ENCODE results near the gene ZNF618.
"Not testable (repeated sequence)": the region's sequence is repeated elsewhere in the genome, so short reads cannot be mapped to it uniquely, and the experiment has no call there.

The ZNF618 gene

DNA sequence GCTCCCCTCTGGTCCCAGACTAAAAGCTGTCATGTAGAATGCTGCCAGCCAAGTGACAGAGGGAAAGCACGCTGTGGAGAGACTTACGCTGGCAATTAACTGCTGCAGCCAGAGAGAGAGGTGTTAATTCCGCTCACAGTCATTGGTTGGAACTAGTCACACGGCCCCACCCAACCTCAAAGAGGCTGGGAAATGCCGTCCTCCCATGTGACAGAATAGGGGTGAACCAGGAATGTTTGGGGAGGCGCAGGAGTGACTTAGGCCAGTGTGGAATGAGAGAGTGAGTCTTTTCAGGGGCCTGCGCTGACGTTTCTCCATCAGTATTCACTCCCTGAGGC, 114.4 kb downstream of the ZNF618 start:
- DNase-seq: no peak

DNA sequence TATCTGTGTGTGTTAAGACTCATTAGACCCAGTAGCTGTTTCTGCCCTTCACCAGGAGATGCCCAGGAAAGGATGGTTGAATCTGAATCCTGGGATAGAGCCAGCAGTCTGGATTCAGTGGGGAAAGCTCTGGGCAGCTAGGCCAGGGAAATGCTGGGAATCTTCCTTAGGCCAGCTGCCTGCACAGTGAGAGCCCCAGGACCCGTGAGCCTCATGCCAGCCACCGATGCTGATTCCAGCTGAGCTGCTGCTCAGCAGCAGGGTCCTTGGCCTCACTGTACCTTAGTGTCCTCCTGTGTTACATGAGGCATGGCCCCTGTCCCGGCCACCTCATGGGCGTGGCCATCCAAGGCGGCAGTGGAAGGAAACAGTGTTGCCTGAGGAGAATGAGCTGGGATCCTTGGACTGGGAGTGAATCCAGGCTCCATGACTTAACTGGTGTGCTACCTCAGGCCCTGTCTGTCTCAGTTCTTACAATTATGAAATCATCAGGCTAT, 114.9 kb downstream of the ZNF618 start:
- DNase-seq: no peak

GRCh38 chr9:113991714-113992113, 115.6 kb downstream of the ZNF618 start:
- no peak for DNase-seq

DNA sequence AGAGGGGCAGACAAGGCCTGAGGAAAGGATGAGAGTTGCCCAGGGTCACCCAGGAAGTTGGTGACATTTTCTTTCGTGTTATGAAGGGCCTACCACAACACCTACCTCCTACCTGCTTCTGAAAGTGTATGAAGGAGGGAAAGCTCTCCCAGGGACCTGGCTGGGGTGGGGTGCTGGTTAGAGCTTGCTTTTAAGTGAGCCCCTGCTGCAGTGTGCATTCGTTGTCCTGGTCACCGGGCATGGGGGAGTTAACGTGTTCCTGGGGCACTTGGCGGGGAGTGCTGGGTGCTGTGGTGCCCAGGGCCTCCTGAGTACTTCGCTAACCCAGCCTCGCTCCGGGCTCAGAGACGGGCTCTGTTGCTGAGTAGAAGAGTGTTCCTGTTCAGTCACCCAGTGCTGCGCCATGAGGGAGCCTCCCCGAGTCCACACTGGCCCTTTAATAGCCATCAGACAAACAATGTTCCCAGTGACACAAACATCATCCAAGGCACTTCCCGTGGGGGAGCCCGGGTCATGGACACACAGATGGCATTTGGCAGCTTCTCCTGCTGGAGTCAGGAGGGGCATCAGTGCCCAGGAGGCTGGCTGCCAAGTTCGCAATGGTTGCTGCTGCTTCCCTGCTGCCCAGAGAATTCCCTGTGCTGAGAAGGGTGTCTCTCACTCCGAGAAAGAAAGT, 116.3 kb downstream of the ZNF618 start:
- peak; percentile 84 for DNase-seq

DNA sequence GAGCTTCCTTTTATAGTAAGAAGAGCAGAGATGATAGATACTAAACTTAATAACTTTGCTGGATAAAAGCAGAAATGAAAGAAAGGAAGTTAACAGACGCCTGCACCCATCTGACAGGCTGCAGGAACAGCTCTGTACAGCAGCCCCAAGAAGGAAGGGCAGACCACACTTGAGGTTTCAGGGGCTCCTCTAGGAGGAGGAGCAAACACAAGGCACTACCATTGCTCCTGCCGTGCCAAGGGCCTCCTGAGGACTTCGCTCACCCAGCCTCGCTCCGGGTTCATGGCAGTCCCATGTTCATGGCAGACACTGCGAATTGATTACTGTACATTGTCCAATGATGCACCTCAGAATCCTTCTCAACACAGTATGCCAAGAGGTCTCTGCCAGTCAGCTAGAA, 116.9 kb downstream of the ZNF618 start:
- no peak for DNase-seq

DNA sequence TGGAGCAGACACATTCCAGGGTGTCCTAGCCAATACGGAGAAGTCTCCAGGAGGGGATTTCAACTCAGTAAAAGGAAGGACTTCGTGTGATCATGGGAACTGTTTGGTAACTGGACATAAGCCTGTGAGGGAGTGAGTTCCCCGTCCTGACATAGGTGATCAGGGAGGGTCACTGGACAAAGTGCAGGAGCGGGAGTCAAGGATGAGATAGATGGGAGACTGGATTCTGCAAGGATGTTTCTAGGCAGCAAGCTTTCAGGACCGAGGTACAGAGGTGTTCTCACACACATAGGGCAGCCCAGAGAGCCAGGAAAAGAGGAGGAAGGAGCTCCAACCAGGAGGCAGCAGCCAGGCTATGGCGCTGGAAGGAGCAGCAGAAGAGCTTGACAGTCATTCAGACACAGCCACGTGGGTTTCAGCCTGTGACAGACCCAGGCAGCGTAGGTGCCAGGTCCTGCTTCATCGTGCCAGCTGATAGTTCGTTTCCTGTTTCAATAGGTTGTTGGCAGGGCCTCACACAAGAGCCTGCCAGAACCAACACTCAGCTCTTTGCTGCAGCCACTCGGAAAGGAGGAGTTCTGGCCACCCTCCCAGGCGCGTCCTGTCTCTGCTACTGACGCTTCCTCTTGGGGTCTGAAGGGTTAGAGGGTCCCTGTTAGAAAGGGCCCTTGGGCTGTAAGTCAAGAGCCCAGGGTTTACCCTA, 117.9 kb downstream of the ZNF618 start:
- DNase-seq: peak; percentile 96

GRCh38 chr9:113995401-113995800, 119.3 kb downstream of the ZNF618 start:
- DNase-seq: no peak

GRCh38 chr9:113995963-113996362, 119.9 kb downstream of the ZNF618 start:
- DNase-seq: peak; percentile 12

DNA sequence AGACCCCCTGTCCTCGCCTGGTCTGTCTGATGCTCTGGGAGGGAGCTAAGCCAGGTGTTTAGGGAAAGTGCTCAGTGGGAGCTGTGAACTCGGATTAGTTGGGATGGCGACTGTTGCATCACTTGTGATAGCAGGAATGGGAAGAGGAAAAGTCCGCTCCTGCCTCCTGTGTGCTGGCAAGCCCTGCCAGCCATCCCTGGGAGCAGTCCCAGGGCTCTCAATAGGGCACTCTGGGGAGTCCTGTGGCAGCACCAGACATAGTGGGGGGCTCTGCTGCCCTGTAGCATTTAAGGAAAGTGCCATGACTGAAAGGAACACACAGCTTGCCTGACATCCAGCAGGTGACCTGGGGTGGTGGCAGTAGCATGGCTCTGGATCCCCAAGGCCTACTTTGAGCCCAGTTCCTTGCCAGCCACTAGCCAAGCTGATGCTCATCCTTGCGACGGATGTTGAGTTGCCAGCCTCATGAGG, 120.5 kb downstream of the ZNF618 start:
- no peak for DNase-seq

- DNase-seq: not testable (repeated sequence)
Measured at GRCh38 chr9:113997064-113997463, 121.0 kb downstream of the ZNF618 start.

GRCh38 chr9:113997610-113998009, 121.5 kb downstream of the ZNF618 start:
- no peak for DNase-seq

DNA sequence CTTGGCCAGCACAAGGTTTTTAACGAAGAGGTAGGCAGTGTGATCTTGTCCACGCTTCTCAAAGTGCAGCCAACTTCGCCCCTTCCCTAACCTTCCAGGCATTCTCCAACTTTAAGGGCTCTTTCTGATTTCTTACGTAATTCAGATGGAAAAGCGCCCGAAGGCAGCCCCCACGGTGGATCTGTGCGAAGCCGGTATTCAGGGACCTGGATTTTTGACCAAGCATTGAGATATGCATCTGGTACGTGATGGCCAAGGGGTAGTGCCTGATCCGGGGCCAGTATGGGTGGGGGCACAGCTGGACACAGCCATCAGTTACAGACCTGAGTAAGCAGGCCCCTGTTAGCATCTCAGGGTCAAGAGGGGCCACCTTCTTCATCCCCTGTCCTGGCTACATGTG, 122.0 kb downstream of the ZNF618 start:
- no peak for DNase-seq

DNA sequence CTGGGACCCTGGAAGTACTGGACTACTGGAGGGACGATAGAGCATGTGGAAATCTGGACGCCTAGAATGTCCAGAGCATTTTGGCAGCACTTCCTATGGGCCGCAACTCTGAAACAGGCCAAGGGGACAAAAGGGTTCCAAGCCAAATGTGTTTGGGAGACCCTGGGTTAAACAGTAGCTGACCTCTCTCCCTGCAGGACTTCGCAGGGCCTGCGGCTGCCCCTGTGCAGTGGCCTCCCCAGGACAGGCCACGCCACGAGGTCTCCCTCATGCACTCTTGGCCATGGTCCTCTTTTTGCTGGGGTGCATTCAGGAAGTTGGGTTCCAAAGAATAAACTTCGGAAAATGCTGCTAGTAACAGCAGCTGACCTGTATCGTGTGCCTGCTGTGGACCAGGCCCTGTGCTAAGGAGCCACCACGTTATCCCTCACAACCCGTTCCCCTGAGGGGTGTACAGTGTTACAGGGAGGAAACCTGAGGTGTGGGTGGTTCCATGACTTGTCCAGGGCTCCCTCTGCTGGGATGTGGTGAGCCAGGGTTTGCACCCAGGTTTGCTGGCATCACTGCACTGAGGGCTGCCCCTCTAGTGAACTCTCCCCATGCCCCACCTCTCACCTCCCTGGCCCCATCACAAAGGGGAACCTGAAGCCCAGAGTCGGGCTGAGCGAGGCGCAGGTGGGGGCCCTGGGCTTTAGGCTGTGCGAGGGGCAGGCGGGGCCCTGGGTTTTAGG, 122.6 kb downstream of the ZNF618 start:
- DNase-seq: no peak

- DNase-seq: no peak
Measured at GRCh38 chr9:113999256-114000062, 123.3 kb downstream of the ZNF618 start.

- no peak for DNase-seq
Measured at GRCh38 chr9:114000063-114000454, 124.0 kb downstream of the ZNF618 start.

GRCh38 chr9:114000671-114001409, 124.7 kb downstream of the ZNF618 start:
- DNase-seq: no peak

DNA sequence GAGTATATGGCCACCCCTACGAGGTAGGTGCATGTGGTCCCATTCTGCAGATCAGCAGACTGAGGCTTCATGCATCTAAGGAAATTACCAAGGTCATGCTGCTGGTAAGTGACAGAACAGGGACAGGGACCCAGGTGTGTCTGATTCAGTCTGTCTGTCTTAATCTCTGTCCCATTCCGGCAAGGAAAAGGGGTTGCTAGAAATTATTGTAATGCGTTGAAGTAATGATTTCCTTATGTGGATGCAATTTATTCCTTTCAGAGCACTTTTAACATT, 125.2 kb downstream of the ZNF618 start:
- DNase-seq: no peak

- no peak for DNase-seq
Measured at GRCh38 chr9:114001794-114002261, 125.7 kb downstream of the ZNF618 start.

GRCh38 chr9:114002271-114002985, 126.3 kb downstream of the ZNF618 start:
- no peak for DNase-seq

GRCh38 chr9:114002986-114003350, 126.9 kb downstream of the ZNF618 start:
- no peak for DNase-seq

GRCh38 chr9:114003351-114003750, 127.2 kb downstream of the ZNF618 start:
- no peak for DNase-seq

DNA sequence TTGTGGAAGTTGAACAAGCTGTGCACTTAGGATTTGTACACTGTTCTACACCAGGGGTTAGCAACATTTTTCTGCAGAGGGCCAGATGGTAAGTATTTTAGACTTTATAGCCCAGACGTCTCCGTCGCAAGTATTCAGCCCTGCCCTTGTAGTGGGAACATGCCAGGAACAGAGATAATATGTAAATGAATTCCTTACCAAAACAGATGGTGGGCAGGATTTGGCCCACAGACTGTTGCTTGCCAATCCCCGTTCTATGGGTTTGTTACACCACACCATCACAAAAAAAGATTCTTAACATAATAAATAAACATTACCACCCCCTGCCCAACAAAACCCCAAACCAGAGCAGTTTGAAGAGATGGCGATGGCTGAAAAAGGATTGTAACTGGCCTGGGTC, 127.6 kb downstream of the ZNF618 start:
- no peak for DNase-seq

All from NCI-H2029 treated with DMSO at 0.1 percent for 48 hours (cell line).